ENCODE data around the gene MAB21L4.

The MAB21L4 gene

GRCh38 chr2:240892925-240893324 is 3.0 kb downstream of the MAB21L4 start:
- no peak for DNase-seq

- DNase-seq: no peak
Measured at GRCh38 chr2:240892356-240892755, 3.6 kb downstream of the MAB21L4 start.

- no peak for DNase-seq
Measured at GRCh38 chr2:240891492-240892340, 4.2 kb downstream of the MAB21L4 start.

GRCh38 chr2:240890691-240891090 is 5.3 kb downstream of the MAB21L4 start:
- no peak for DNase-seq

- no peak for DNase-seq
Measured at GRCh38 chr2:240889601-240890560, 6.1 kb downstream of the MAB21L4 start.

GRCh38 chr2:240888890-240889573 is 6.9 kb downstream of the MAB21L4 start:
- no peak for DNase-seq

- no peak for DNase-seq
Measured at GRCh38 chr2:240888130-240888889, 7.6 kb downstream of the MAB21L4 start.

- no peak for DNase-seq
Measured at GRCh38 chr2:240887631-240888030, 8.3 kb downstream of the MAB21L4 start.

- no peak for DNase-seq
Measured at GRCh38 chr2:240886678-240887609, 9.0 kb downstream of the MAB21L4 start.

- no peak for DNase-seq
Measured at GRCh38 chr2:240886023-240886565, 9.9 kb downstream of the MAB21L4 start.

GRCh38 chr2:240885566-240885965 is 10.4 kb downstream of the MAB21L4 start:
- DNase-seq: no peak

GRCh38 chr2:240884745-240885144 is 11.2 kb downstream of the MAB21L4 start:
- DNase-seq: no peak

GRCh38 chr2:240884221-240884620 is 11.7 kb downstream of the MAB21L4 start:
- DNase-seq: no peak

- DNase-seq: no peak
Measured at GRCh38 chr2:240881913-240882312, 14.0 kb downstream of the MAB21L4 start.

- no peak for DNase-seq
Measured at GRCh38 chr2:240879105-240879504, 16.9 kb downstream of the MAB21L4 start.

- no peak for DNase-seq
Measured at GRCh38 chr2:240878341-240878936, 17.5 kb downstream of the MAB21L4 start.

GRCh38 chr2:240877460-240878340 is 18.3 kb downstream of the MAB21L4 start:
- no peak for DNase-seq

- DNase-seq: no peak
Measured at GRCh38 chr2:240876475-240877251, 19.3 kb downstream of the MAB21L4 start.
